Measurements from ENCODE around the gene FAM184A. TPM values are rescaled to one million over a fixed set of nuclear protein-coding genes. Genes with fewer than 3 reads are reported as not detected.

Gene FAM184A
- total RNA-seq, 1 donor from 2014 or later: 134 TPM

DNA sequence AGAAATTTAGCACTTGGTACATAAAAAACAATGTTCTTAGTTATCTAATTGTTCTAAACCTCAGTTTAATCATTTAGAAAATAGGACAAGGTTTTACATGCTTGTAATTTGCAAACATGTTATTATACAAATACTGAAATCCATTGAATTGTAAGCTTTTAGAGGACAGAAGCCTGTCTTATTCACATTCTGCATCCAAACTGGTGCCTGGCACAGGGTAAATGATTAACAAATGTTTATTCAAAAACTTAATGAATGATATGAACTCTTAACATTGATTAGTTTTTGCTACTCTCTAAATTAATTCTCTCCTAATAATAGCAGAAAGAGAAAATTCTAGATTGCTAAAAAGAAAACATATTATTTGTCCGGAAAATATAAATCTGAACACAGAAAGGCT, 85.1 kb downstream of the FAM184A start:
- DNase-seq (ENCODE audit: low spot score): no peak
- Mint-ChIP-seq H3K4me1 (ENCODE audit: unreplicated experiment) (peaks cover 5% of the 10 kb centered on the region), H3K4me3 (ENCODE audit: unreplicated experiment) (no peak overlapping the region), H3K36me3 (ENCODE audit: low read depth, unreplicated experiment) (peaks cover 36% of the 10 kb centered on the region), H3K9me3 (ENCODE audit: unreplicated experiment) (no peaks in the 10 kb centered on the region), H3K27me3 (ENCODE audit: unreplicated experiment) (no peaks in the 10 kb centered on the region), H3K27ac (ENCODE audit: unreplicated experiment) (no peak overlapping the region)
- no peak for TF ChIP-seq CTCF (IDR thresholded peaks at IDR 0.05; ENCODE audit: unreplicated experiment)

DNA sequence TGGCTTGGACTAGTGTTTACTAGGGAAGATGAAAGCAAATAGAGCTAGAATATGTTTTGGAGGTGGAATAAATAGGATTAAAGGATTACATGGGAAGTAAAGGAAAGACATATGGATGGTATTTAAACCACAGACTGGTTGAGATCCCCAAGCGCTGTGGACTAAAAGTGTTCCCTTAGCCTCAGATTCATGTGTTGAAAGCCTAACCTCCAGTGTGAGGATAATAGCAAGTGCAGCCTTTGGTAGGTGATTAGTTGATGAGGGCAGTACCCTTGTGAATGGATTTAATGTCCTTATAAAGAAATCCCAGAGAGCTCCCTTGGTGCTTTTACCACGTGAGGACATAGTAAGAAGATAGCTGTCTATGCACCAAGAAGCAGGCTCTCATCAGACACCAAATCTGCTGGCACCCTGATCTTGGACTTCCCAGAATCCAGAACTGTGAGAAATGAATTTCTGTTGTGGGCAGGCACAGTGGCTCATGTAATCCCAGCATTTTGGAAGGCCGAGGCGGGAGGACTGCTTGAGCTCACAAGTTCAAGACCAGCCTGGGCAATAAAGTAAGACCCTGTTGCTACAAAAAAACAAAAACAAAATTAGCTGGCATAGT, 86.2 kb downstream of the FAM184A start:
- DNase-seq (ENCODE audit: low spot score): no peak
- Mint-ChIP-seq H3K27me3 (ENCODE audit: unreplicated experiment) (no peaks in the 10 kb centered on the region), H3K9me3 (ENCODE audit: unreplicated experiment) (no peaks in the 10 kb centered on the region), H3K36me3 (ENCODE audit: low read depth, unreplicated experiment) (peaks cover 28% of the 10 kb centered on the region), H3K27ac (ENCODE audit: unreplicated experiment) (no peak overlapping the region), H3K4me3 (ENCODE audit: unreplicated experiment) (peak overlapping the region; percentile 56), H3K4me1 (ENCODE audit: unreplicated experiment) (no peaks in the 10 kb centered on the region)
- no peak for TF ChIP-seq CTCF (IDR thresholded peaks at IDR 0.05; ENCODE audit: unreplicated experiment)

DNA sequence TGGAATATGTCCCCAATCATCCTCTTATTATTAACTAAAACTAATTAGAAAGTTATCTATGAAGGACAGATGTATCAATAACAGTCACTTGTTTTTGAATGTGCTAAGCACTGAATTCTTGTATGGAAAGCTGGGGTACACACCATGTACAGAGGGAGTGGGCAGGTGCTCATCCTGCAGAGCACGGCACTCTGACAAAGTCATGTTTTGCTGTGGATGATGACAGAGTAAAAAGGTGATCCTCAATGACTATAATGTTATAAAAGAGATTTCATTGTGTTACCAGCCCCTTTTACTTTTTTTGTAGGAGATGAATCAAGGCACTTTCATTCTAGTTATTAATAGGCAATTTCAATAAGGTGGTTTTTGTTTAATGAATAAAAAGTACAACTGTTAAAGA, 92.2 kb downstream of the FAM184A start:
- H3K36me3 Mint-ChIP-seq (ENCODE audit: low read depth, unreplicated experiment): peaks cover 9% of the 10 kb centered on the region
- no peaks in the 10 kb centered on the region for H3K4me1 Mint-ChIP-seq (ENCODE audit: unreplicated experiment)
- no peak overlapping the region for H3K27ac Mint-ChIP-seq (ENCODE audit: unreplicated experiment)
- no peaks in the 10 kb centered on the region for H3K27me3 Mint-ChIP-seq (ENCODE audit: unreplicated experiment)
- no peaks in the 10 kb centered on the region for H3K9me3 Mint-ChIP-seq (ENCODE audit: unreplicated experiment)
- H3K4me3 Mint-ChIP-seq (ENCODE audit: unreplicated experiment): no peak overlapping the region
- TF ChIP-seq CTCF (IDR thresholded peaks at IDR 0.05; ENCODE audit: unreplicated experiment): no peak
- DNase-seq (ENCODE audit: low spot score): no peak

GRCh38 chr6:118985123-118985830, 93.2 kb downstream of the FAM184A start:
- no peaks in the 10 kb centered on the region for H3K4me1 Mint-ChIP-seq (ENCODE audit: unreplicated experiment)
- peaks cover 6% of the 10 kb centered on the region for H3K36me3 Mint-ChIP-seq (ENCODE audit: low read depth, unreplicated experiment)
- no peaks in the 10 kb centered on the region for H3K27me3 Mint-ChIP-seq (ENCODE audit: unreplicated experiment)
- TF ChIP-seq CTCF (IDR thresholded peaks at IDR 0.05; ENCODE audit: unreplicated experiment): no peak
- H3K4me3 Mint-ChIP-seq (ENCODE audit: unreplicated experiment): no peak overlapping the region
- DNase-seq (ENCODE audit: low spot score): no peak
- H3K27ac Mint-ChIP-seq (ENCODE audit: unreplicated experiment): no peak overlapping the region
- H3K9me3 Mint-ChIP-seq (ENCODE audit: unreplicated experiment): no peaks in the 10 kb centered on the region

DNA sequence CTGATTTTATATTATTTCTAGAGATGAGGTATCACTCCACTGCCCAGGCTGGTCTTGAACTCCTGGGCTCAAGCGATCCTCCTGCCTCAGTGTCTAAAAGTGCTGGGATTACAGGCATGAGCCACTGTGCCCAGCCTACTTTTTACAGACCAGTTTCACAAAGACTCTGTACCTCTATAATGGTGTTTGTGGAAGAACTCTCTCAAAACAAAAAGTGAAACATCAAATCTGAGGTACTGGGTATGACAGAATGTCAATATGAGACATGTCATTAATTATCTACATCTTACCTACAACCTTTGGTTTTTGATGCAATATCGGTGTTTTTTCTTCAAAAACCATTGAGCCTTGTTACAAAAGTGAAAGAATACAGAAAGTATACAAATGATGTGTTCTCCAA, 94.1 kb downstream of the FAM184A start:
- H3K36me3 Mint-ChIP-seq (ENCODE audit: low read depth, unreplicated experiment): peaks cover 10% of the 10 kb centered on the region

More for the DNA sequence above, 94.1 kb downstream of the FAM184A start:
- Mint-ChIP-seq H3K4me1 (ENCODE audit: unreplicated experiment) (no peaks in the 10 kb centered on the region), H3K9me3 (ENCODE audit: unreplicated experiment) (no peaks in the 10 kb centered on the region), H3K27me3 (ENCODE audit: unreplicated experiment) (no peaks in the 10 kb centered on the region), H3K4me3 (ENCODE audit: unreplicated experiment) (no peak overlapping the region), H3K27ac (ENCODE audit: unreplicated experiment) (no peak overlapping the region)
- DNase-seq (ENCODE audit: low spot score): no peak
- no peak for TF ChIP-seq CTCF (IDR thresholded peaks at IDR 0.05; ENCODE audit: unreplicated experiment)
